K562 (cell line): Measurements from ENCODE around the gene ZNF516. TPM values are rescaled to one million over a fixed set of nuclear protein-coding genes. Genes with fewer than 3 reads are reported as not detected.

Source experiments
- ATAC-seq: fragments of 200-7000 bp; cut with Tn5 transposase; 3 replicates; pipeline ENCODE4 v1.9.1; 2020; ENCODE audit warnings: moderate library complexity
- BruUV-seq: library from RNA; stranded (reverse); fragments of 400-500 nt; replicated peaks from 2 replicates; lab custom pipeline; 2021; lab: Mats Ljungman, UMichigan
- CTCF ChIA-PET: fragments of 300-600 bp; formaldehyde crosslinking; extraction: SDS; loops from one replicate; lab custom pipeline; 2021; ENCODE audit warnings: low intra/inter-chr PET ratio; lab: Yijun Ruan, JAX
- POLR2A ChIA-PET: fragments of 300-600, 350-650 bp; sonication (Branson Sonifier 250); formaldehyde crosslinking; extraction: SDS; loops from one replicate; lab custom pipeline; 2021; ENCODE audit warnings: antibody characterized with exemption, inconsistent platforms; lab: Yijun Ruan, JAX
- DNase-seq, 4 experiments: peaks; one replicate each; pipeline versions ENCODE4 v3.0.0 to v3.0.0-alpha.2; 2011 to 2018; ENCODE audit warnings: low spot score in 3 of 4, mixed read lengths in 3 of 4; ENCODE audit errors: extremely low read depth in 1 of 4
- FAIRE-seq: peaks from 2 replicates; lab custom pipeline; 2011; peaks lifted over from hg19 to GRCh38; lab: Jason Lieb, UNC
- H2AFZ ChIP-seq: 2 replicates; pipeline ENCODE4 v1.6.0; 2011; ENCODE audit warnings: low read depth, low read length, control low read depth, inconsistent platforms
- H3K27ac ChIP-seq: fragments of 200-600 bp; 3 replicates; pipeline ENCODE4 v1.8.0; 2011; ENCODE audit warnings: low read depth, mild to moderate bottlenecking, control low read depth, inconsistent platforms, low read length, moderate library complexity, mixed read lengths; ENCODE audit errors: extremely low read depth
- H3K27me3 ChIP-seq, 2 experiments: fragments of 300-600 bp in 1 of 2; 2 replicates in 1 of 2; 3 replicates in 1 of 2; pipeline versions ENCODE4 v1.6.0 to v1.8.0; 2011; ENCODE audit warnings: inconsistent platforms in 2 of 2, low read length in 2 of 2, mild to moderate bottlenecking in 1 of 2, mixed read lengths in 1 of 2, moderate library complexity in 1 of 2; ENCODE audit not compliant: control insufficient read depth in 2 of 2, insufficient read depth in 2 of 2
- H3K36me3 ChIP-seq: fragments of 300-600 bp; 3 replicates; pipeline ENCODE4 v1.8.0; 2011; ENCODE audit warnings: mild to moderate bottlenecking, low read length, inconsistent platforms; ENCODE audit not compliant: control insufficient read depth, insufficient read depth
- H3K4me1 ChIP-seq, 2 experiments: fragments of 200-600 bp in 1 of 2; replicated peaks in 1 of 2; 2 replicates in 1 of 2; 3 replicates in 1 of 2; pipeline versions ENCODE4 v1.5.1 to v1.8.0; 2011; ENCODE audit warnings: inconsistent platforms in 2 of 2, low read length in 2 of 2, mild to moderate bottlenecking in 1 of 2, mixed read lengths in 1 of 2, moderate library complexity in 1 of 2; ENCODE audit not compliant: control insufficient read depth in 2 of 2, insufficient read depth in 2 of 2
- H3K4me2 ChIP-seq: 2 replicates; pipeline ENCODE4 v1.6.1; 2011; ENCODE audit warnings: low read length, control low read depth, inconsistent platforms, mixed read lengths; ENCODE audit not compliant: insufficient read depth
- H3K4me3 ChIP-seq: fragments of 200-600 bp; sonication (generic), shearing (Covaris generic); 2 replicates; pipeline ENCODE4 v1.5.1; 2016; ENCODE audit warnings: control low read depth, inconsistent platforms
- H3K79me2 ChIP-seq: fragments of 200-600 bp; 3 replicates; pipeline ENCODE4 v1.8.0; 2011; ENCODE audit warnings: low read length, inconsistent platforms; ENCODE audit not compliant: control insufficient read depth, insufficient read depth
- H3K9ac ChIP-seq, 2 experiments: 2 replicates each; pipeline versions ENCODE4 v1.6.0 to v1.6.1; 2011; ENCODE audit warnings: low read depth in 2 of 2, low read length in 2 of 2, control low read depth in 1 of 2, inconsistent platforms in 1 of 2, mild to moderate bottlenecking in 1 of 2, mixed read lengths in 1 of 2; ENCODE audit not compliant: insufficient read depth in 1 of 2
- H3K9me1 ChIP-seq: one replicate; pipeline ENCODE4 v1.6.0; 2011; ENCODE audit warnings: inconsistent platforms, mild to moderate bottlenecking, low read length, moderate library complexity; ENCODE audit not compliant: control insufficient read depth, insufficient read depth
- H3K9me3 ChIP-seq: replicated peaks from 2 replicates; pipeline ENCODE4 v1.5.1; 2011; ENCODE audit warnings: low read depth, low read length, inconsistent platforms; ENCODE audit not compliant: control insufficient read depth, insufficient read depth
- H4K20me1 ChIP-seq: replicated peaks from 2 replicates; pipeline ENCODE4 v1.6.1; 2011; ENCODE audit warnings: low read length, inconsistent platforms, mixed read lengths; ENCODE audit not compliant: control insufficient read depth, insufficient read depth
- ADNP ChIP-seq: fragments of 200-800 bp; sonication (Bioruptor generic); IDR thresholded peaks from 2 replicates; pipeline ENCODE4 v1.6.1; 2016; ENCODE audit warnings: missing genetic modification characterization, missing compliant biosample characterization
- CHD7 ChIP-seq: fragments of 200-600 bp; sonication (generic); IDR thresholded peaks from one replicate; pipeline ENCODE4 v1.6.1; 2012; ENCODE audit warnings: mild to moderate bottlenecking, low read depth, low read length, inconsistent platforms
- FOXA1 ChIP-seq: fragments of 450-650 bp; IDR thresholded peaks from 2 replicates; pipeline ENCODE4 v1.6.1; 2016; ENCODE audit warnings: mild to moderate bottlenecking, borderline replicate concordance
- HOXB6 ChIP-seq: fragments of 250-450 bp; sonication (Bioruptor Pico); IDR thresholded peaks from 2 replicates; pipeline ENCODE4 v1.5.1; 2022; ENCODE audit warnings: mild to moderate bottlenecking, borderline replicate concordance
- MCM5 ChIP-seq: fragments of 450-650 bp; IDR thresholded peaks from 2 replicates; pipeline ENCODE4 v1.6.1; 2016; ENCODE audit warnings: low read depth
- TFAM ChIP-seq: fragments of 250-450 bp; sonication (Bioruptor Pico); conservative IDR thresholded peaks from 2 replicates; pipeline ENCODE4 v1.5.0; 2021; ENCODE audit warnings: mild to moderate bottlenecking, moderate library complexity
- YY1 ChIP-seq, 3 experiments: IDR thresholded peaks; 2 replicates each; pipeline ENCODE4 v1.6.1; 2011; ENCODE audit warnings: low read length in 2 of 3, mild to moderate bottlenecking in 2 of 3, moderate library complexity in 2 of 3, borderline replicate concordance in 1 of 3, control low read depth in 1 of 3, low read depth in 1 of 3; ENCODE audit not compliant: insufficient read depth in 3 of 3, insufficient replicate concordance in 2 of 3, control insufficient read depth in 1 of 3, insufficient read length in 1 of 3; ENCODE audit errors: extremely low read depth in 1 of 3
- ZC3H4 ChIP-seq: sonication (generic); formaldehyde crosslinking; IDR thresholded peaks from 2 replicates; pipeline ENCODE4 v1.9.0; 2021; ENCODE audit warnings: missing genetic modification reagents, borderline replicate concordance
- ZNF134 ChIP-seq: fragments of 250-450 bp; sonication (Bioruptor Pico); conservative IDR thresholded peaks from 2 replicates; pipeline ENCODE4 v1.4.0; 2020
- ZNF24 ChIP-seq: fragments of 450-650 bp; IDR thresholded peaks from 2 replicates; pipeline ENCODE4 v1.6.1; 2016
- ZSCAN29 ChIP-seq: fragments of 450-650 bp; IDR thresholded peaks from 2 replicates; pipeline ENCODE4 v1.6.1; 2017
- WGBS: fragments of 100-300 bp; shearing (Covaris generic); methylation state at CpG from one replicate; pipeline ENCODE4 v1.1.6; 2016; ENCODE audit warnings: low coverage, mixed read lengths; ENCODE audit not compliant: insufficient coverage; ENCODE audit errors: missing lambda C conversion rate; 5-methylcytosine and 5-hydroxymethylcytosine counted together
- in situ Hi-C: fragments of 300-500 bp; cut with MboI; formaldehyde crosslinking; loops from 4 replicates; pipeline ENCODE4 v1.15.0; 2018; ENCODE audit warnings: inconsistent platforms, mixed read lengths
- intact Hi-C: fragments of 100-400 bp; cut with micrococcal nuclease; formaldehyde crosslinking; loops from 2 replicates; pipeline ENCODE4 v1.14.2; 2022
- polyA plus RNA-seq, 8 experiments: library from polyadenylated mRNA; depleted of rRNA in 4 of 8; stranded (reverse) in 5 of 8; unstranded in 3 of 8; fragments of >200 nt; fragmentation: Nextera tagmentation in 2 of 8; fragmentation: Illumina TruSeq in 1 of 8; extraction: Ambion mirVana in 2 of 8; extraction: Trizol in 1 of 8; gene quantifications; 2 replicates each; pipeline versions ENCODE4 v1.2.1 to v1.2.3, GENCODE V29; 2011 to 2014; ENCODE audit warnings: inconsistent platforms in 1 of 8, missing spikeins in 1 of 8
- total RNA-seq, 7 experiments: library from RNA; depleted of rRNA in 6 of 7; stranded (reverse); fragments of >200 nt in 6 of 7; fragmentation: Illumina TruSeq in 2 of 7; extraction: Trizol in 2 of 7; gene quantifications; 2 replicates each; pipeline versions ENCODE4 v1.2.1 to v1.2.3, GENCODE V29; 2011 to 2021; ENCODE audit warnings: low replicate concordance in 1 of 7

The ZNF516 gene
- total and polyA plus RNA-seq, 9 of the 15 experiments (the other 6 are each of a cell fraction or from before 2014, with no cell fraction given): 0.04 to 0.20 (median 0.08) TPM; not detected in 3

- ATAC-seq (no peak), FAIRE-seq (no peak), DNase-seq (no peak)
- H3K9me3 ChIP-seq: no peaks in the 10 kb centered on the region
- H2AFZ ChIP-seq: no peak overlapping the region
- no peaks in the 10 kb centered on the region for H3K4me1 ChIP-seq
- intact Hi-C loops: no loop called here
- 0 out of 2 replicates have a peak, but pooled peaks cover 3% of the 10 kb centered on the region for H4K20me1 ChIP-seq
- no peaks in the 10 kb centered on the region for H3K36me3 ChIP-seq
- H3K4me2 ChIP-seq: no peak overlapping the region
- no peaks in the 10 kb centered on the region for H3K79me2 ChIP-seq
- peaks cover 0 to 5% of the 10 kb centered on the region in 2 experiments; a peak in 2 of 5 replicates for H3K27me3 ChIP-seq
- no TSS peak for BruUV-seq
- H3K9me1 ChIP-seq: no peaks in the 10 kb centered on the region
- ChIA-PET POLR2A (interaction anchor here (0.7 kb wide), 1 partner anchor 9 kb away, joined by 3 read pairs; no protein-coding TSS in a partner anchor), CTCF (no interaction called here)
- H3K27ac ChIP-seq: no peak overlapping the region
- in situ Hi-C loops: no loop called here
- WGBS: 9% methylated on average over 15 of the region's 25 CpGs
- no peak overlapping the region for H3K4me3 ChIP-seq
- H3K9ac ChIP-seq: no peak overlapping the region
- no peak for TF ChIP-seq CHD7
- TF ChIP-seq ZNF134 (CRISPR knock-in tag): no peak
- no peak for TF ChIP-seq ZSCAN29
- TF ChIP-seq TFAM (CRISPR knock-in tag): no peak
- no peak for TF ChIP-seq FOXA1
- TF ChIP-seq MCM5: no peak
- no peak for TF ChIP-seq ZC3H4
- TF ChIP-seq YY1 (IDR thresholded peaks at IDR 0.05; ENCODE audit: borderline replicate concordance in 1 of 3, control insufficient read depth in 1 of 3, extremely low read depth in 1 of 3, insufficient read depth in 3 of 3, insufficient read length in 1 of 3, insufficient replicate concordance in 2 of 3, low read depth in 1 of 3, low read length in 2 of 3): no peak
- TF ChIP-seq ZNF24: no peak
- no peak for TF ChIP-seq HOXB6 (CRISPR knock-in tag)
- no peak for TF ChIP-seq ADNP
Measured at GRCh38 chr18:76518123-76518859, 23.2 kb upstream of the ZNF516 start.
